GM18519 (cell line): ENCODE data around the gene ALS2.
"Not testable (repeated sequence)": the region's sequence is repeated elsewhere in the genome, so short reads cannot be mapped to it uniquely, and the experiment has no call there.

Source experiments
- ATAC-seq: cut with Tn5 transposase; IDR thresholded peaks from one replicate; pipeline ENCODE4 v1.9.1; 2021; ENCODE audit warnings: mild to moderate bottlenecking, moderate library complexity; ENCODE audit not compliant: unreplicated experiment, low FRiP score

The ALS2 gene

DNA sequence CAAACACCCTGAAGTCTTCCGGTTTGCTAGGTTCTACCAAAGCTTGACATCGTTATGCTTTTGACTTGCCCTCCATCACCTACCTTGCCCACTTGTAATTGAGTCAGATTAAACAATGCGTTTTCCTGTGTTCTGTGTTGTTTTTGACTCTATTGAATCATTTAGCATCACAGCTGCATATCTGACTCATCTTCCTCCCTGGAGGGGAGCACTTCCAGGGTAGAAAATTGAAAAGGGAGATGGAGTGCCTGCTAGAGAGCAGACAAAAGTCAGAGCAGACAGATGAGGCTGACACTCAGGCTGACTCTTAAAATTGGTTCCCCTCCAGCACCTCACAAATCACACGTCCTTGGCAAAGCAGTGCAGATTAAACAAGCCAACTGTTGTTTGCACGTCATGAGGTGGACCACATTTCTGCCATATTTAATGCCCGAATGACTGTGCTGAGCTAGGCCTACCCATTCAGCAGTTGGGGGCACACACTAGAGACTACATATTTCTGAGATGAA is 84.5 kb downstream of the ALS2 start:
- ATAC-seq = no peak

GRCh38 chr2:201685156-201685555 is 95.6 kb downstream of the ALS2 start:
- ATAC-seq = no peak

DNA sequence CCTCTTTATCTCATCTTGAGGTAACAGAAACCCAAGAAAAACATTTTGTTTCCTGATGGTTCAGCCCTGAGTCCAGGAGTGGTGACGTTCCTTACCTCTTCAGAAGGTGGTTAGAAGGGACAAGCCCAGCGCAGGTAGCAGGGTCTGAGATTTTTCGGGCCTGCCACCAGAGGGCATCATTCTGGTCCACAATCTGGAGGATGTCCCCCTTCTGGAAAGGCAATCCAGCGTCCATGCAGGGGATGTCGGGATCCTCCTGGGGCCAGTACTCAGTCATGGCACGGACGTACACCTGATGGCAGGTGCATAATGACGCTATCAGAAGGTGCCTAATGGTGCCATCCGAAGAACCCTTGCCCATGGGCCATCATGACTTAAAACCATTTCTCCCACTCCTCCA is 100.0 kb downstream of the ALS2 start:
- no peak for ATAC-seq

GRCh38 chr2:201678401-201678800 is 102.3 kb downstream of the ALS2 start:
- ATAC-seq = no peak

DNA sequence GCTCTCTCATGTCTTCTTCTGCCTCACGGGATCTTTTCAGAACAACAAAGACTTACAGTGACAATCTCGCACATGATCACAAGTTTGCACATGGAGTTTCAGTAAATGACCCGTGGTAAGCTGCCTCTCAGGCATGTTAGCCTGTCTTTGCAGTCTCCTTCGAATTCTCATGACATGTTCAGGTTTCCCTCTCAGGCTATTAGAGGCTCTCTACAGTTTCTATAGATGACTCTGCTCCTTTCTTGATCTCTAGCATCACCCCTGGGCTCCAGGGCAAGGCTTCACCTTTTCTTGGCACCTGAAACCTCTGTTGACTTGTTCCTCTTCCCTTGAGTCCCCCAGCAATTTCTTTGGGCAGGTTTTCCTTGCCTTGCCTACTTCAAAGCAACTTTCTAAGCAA is 105.3 kb downstream of the ALS2 start:
- no peak for ATAC-seq

DNA sequence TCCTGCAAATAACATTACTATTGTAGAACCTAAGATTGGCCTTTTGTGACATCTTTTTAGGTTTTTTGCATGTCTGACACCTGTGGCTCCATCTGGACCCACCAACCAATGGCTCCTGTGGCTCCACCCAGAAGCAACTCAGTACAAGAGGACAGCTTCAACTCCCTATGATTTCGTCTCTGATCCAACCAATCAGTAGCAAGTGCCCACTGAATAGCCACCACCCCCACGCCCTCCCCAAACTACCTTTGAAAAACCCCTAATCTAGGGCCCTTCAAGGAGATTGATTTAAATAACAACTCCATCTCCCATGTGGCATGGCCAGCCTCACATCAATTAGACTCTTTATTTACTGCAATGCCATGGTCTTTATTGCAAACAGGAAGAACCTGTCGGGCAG is 105.9 kb downstream of the ALS2 start:
- ATAC-seq = no peak

DNA sequence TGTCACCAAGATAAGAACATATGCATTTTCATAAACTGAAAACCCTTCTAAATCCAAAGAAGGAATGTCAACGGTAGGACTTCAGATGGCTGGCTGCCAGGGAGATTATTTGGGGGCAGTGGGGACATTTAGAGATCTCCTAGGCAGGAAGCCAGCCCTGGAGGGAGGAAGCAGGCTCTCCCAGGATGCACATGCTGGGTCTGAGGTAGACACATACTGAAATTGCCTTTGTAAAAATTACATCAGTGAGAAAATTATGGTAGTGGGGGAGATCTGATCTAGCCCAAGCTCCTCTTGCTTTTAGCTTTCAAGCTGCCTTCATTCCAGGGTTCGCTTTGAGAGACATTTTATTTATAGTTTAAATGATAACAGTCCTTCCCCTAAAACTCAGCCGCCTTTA is 106.4 kb downstream of the ALS2 start:
- no peak for ATAC-seq

GRCh38 chr2:201673546-201673945 is 107.2 kb downstream of the ALS2 start:
- no peak for ATAC-seq

DNA sequence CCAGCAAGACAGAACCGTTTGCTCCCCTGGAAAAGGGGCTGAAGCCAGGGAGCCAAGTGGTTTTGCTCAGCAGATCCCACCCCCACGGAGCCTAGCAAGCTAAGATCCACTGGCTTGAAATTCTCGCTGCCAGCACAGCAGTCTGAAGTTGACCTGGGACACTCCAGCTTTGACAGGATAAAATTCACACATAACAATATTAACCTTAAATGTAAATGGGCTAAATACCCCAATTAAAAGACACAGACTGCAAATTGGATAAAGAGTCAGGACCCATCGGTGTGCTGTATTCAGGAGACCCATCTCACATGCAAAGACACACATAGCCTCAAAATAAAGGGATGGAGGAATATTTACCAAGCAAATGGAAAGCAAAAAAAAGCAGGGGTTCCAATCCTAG is 109.5 kb downstream of the ALS2 start:
- not testable (repeated sequence) for ATAC-seq

- no peak for ATAC-seq
Observed at GRCh38 chr2:201669865-201670264, 110.9 kb downstream of the ALS2 start.

- no peak for ATAC-seq
Observed at GRCh38 chr2:201668402-201668910, 112.3 kb downstream of the ALS2 start.

- no peak for ATAC-seq
Observed at GRCh38 chr2:201664334-201664733, 116.4 kb downstream of the ALS2 start.

DNA sequence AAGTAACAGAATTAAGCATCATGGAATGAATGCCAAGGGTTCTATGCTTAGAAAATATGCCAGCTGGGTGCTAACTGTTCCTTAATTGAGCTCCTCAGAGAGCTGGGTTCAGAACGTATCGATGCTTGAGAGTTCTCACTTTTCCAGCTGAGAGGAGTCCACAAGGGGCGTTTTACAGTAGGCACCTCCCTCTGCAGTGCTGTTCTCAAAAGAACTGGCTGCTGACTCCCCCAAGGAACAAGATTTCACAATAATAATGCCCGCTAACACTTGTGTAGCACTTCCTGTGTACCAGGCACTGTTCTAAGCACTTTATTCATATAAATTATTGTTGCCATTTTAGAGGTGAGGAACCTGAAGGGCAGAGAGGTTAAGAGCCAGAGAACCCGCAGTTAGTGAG is 119.4 kb downstream of the ALS2 start:
- no peak for ATAC-seq

DNA sequence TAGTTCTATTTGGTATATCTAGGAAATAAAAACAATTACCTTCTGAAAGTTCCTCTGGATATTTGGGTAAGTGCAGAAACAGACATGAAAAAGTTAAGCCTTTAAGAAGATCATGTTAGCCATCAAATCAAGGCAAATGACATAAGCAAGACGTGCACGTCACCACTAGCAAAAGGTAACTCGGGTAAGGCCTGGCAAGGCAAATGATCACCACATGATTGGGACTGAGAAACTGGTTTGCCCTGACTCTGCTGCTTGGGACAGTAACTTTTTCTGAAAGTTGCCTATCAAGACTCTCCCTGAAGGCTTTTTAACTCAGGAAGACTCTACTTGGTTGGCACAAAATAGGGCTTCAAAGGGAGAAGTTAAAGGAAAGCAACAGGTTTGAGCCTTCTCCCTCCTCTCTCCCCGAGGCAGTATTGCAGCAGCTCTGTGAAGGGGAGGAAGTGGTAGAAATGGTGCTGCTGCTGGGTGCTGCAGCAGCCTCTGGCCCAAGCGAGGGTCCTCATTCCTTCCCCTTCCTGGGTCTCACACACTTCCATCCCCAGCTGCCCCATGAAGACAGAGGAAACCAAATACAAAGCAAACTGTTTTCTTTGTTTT is 120.3 kb downstream of the ALS2 start:
- no peak for ATAC-seq

DNA sequence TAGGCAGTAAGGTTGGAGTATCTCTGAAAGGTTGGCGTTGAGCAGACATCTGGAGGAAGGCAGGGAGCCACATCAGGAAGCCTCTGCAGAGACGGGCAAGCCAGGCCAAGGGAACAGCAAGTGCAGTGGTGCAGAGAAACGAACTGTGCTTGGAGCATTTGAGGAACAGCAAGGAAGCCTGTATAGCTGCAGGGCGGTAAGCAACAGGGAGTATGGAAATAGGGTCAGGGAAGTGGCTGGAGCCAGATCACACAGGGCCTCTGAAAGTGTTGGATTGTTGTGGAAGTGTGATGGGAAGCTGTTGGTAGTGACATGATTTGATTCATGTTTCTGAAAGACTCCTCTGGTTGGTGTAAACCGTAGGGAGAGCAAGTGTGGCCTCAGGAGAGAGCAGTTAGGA is 124.0 kb downstream of the ALS2 start:
- no peak for ATAC-seq

DNA sequence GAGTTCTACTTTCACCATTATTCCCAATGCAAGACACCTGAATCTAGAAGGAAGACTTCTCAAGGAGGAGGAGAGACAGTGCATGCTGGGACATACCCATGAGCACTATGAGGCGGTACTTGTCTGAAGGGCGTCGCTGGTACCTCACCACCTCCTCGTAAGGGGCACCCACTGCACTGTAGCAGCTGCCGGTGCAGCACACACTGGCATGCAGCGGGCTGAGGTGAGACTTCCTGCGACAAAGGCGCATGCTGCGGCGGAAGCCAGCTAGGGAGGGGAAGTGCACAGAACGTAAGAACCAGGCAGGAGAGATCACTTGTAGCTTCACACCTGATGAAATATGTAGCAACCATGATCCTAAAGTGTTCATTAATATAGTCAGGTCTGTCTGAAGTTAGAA is 124.6 kb downstream of the ALS2 start:
- no peak for ATAC-seq

GRCh38 chr2:201654616-201655384 is 125.9 kb downstream of the ALS2 start:
- no peak for ATAC-seq

- no peak for ATAC-seq
Observed at GRCh38 chr2:201653221-201653620, 127.5 kb downstream of the ALS2 start.
